ENCODE measurements around the gene SELENOP. TPM values are rescaled to one million over a fixed set of nuclear protein-coding genes. Genes with fewer than 3 reads are reported as not detected.

Gene SELENOP
- total and polyA plus RNA-seq, 9 of the 15 experiments (the other 6 are each of a cell fraction or from before 2014, with no cell fraction given): 3.2 to 6.3 (median 4.5) TPM

- TF ChIP-seq CXXC5 (CRISPR knock-in tag; IDR thresholded peaks at IDR 0.05) (no peak), ZNF274 (IDR thresholded peaks at IDR 0.05; ENCODE audit: borderline replicate concordance, low read depth, low read length) (no peak), YY1 (IDR thresholded peaks at IDR 0.05; ENCODE audit: borderline replicate concordance in 1 of 3, control insufficient read depth in 1 of 3, extremely low read depth in 1 of 3, insufficient read depth in 3 of 3, insufficient read length in 1 of 3, insufficient replicate concordance in 2 of 3, low read depth in 1 of 3, low read length in 2 of 3) (no peak), HMG20A (CRISPR knock-in tag; conservative IDR thresholded peaks at IDR 0.05) (no peak), SRSF3 (IDR thresholded peaks at IDR 0.05; ENCODE audit: insufficient read depth, low read length) (no peak), ZNF507 (tag; conservative IDR thresholded peaks at IDR 0.05) (no peak), E4F1 (CRISPR knock-in tag; IDR thresholded peaks at IDR 0.05; ENCODE audit: borderline replicate concordance) (no peak), ZKSCAN3 (CRISPR knock-in tag; IDR thresholded peaks at IDR 0.05) (no peak), ZNF263 (CRISPR knock-in tag; IDR thresholded peaks at IDR 0.05; ENCODE audit: borderline replicate concordance) (no peak), HOMEZ (CRISPR knock-in tag; IDR thresholded peaks at IDR 0.05) (no peak), MNT (conservative IDR thresholded peaks at IDR 0.05) (no peak)
Measured at GRCh38 chr5:42825422-42826148, 13.9 kb upstream of the SELENOP start (continued).

Data from K562 (cell line).